ENCODE data around the gene SLC51A.
"Not testable (repeated sequence)": the region's sequence is repeated elsewhere in the genome, so short reads cannot be mapped to it uniquely, and the experiment has no call there.

DNA sequence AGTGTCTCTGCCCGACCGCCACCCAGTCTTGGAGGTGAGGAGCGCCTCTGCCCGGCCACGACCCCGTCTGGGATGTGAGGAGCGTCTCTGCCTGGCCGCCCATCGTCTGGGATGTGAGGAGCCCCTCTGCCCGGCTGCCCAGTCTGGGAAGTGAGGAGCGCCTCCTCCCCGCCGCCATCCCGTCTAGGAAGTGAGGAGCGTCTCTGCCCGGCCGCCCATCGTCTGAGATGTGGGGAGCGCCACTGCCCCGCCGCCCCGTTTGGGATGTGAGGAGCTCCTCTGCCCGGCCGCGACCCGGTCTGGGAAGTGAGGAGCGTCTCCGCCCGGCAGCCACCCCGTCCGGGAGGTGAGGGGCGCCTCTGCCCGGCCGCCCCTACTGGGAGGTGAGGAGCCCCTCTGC lies 27.8 kb downstream of the SLC51A start:
- not testable (repeated sequence) for TF ChIP-seq CTCF (IDR thresholded peaks at IDR 0.05; ENCODE audit: control extremely low read depth in 1 of 3, insufficient read depth in 1 of 3, low read depth in 1 of 3, low read length in 3 of 3); TEAD4 (IDR thresholded peaks at IDR 0.05; ENCODE audit: low read depth, low read length); EZH2 (IDR thresholded peaks at IDR 0.05; ENCODE audit: low read depth, low read length, severe bottlenecking)
- TF ChIP-seq, protein P1, sequence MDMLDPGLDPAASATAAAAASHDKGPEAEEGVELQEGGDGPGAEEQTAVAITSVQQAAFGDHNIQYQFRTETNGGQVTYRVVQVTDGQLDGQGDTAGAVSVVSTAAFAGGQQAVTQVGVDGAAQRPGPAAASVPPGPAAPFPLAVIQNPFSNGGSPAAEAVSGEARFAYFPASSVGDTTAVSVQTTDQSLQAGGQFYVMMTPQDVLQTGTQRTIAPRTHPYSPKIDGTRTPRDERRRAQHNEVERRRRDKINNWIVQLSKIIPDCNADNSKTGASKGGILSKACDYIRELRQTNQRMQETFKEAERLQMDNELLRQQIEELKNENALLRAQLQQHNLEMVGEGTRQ (IDR thresholded peaks at IDR 0.05; ENCODE audit: low read length), result not testable (repeated sequence)
